ENCODE data around the gene SDC3. TPM values are rescaled to one million over a fixed set of nuclear protein-coding genes. Genes with fewer than 3 reads are reported as not detected.

The SDC3 gene
- total and polyA plus RNA-seq, 2 of the 8 experiments (the other 6 are each of a cell fraction or from before 2014, with no cell fraction given), result 7.0 to 27.0 TPM

GRCh38 chr1:30915491-30916230, 7.1 kb upstream of the SDC3 start (continued):
- no peak for TF ChIP-seq POU5F1 (IDR thresholded peaks at IDR 0.05; ENCODE audit: low read depth, low read length)
